ENCODE measurements around the gene OR10D3.

GRCh38 chr11:124160986-124161385 lies 22.2 kb upstream of the OR10D3 start:
- TF ChIP-seq EZH2 (IDR thresholded peaks at IDR 0.05; ENCODE audit: insufficient read depth, poor library complexity, severe bottlenecking), result no peak
- TF ChIP-seq EZH2phosphoT487 (IDR thresholded peaks at IDR 0.05; ENCODE audit: insufficient read depth, low read depth), result no peak
